Pancreas (tissue), 10 donors: ENCODE measurements around the gene B2M. TPM values are rescaled to one million over a fixed set of nuclear protein-coding genes. Genes with fewer than 3 reads are reported as not detected.

ENCODE experiments used
- ATAC-seq, 4 donors: fragments of 200-7000 bp; cut with Tn5 transposase; one replicate each; pipeline versions ENCODE4 v1.8.0 to v1.9.1; 2020; ENCODE audit warnings: mild to moderate bottlenecking in 4 of 4, moderate library complexity in 4 of 4
- DNase-seq, 6 donors: peaks; one replicate each; pipeline ENCODE4 v3.0.0-alpha.2; 2020
- FAIRE-seq: peaks from 2 replicates; lab custom pipeline; 2012; peaks lifted over from hg19 to GRCh38; lab: Jason Lieb, UNC
- H3K27ac ChIP-seq, 4 donors: fragments of 200-600 bp; sonication (generic); 1 replicate in 3 of 4; 2 replicates in 1 of 4; pipeline versions ENCODE4 v1.5.0 to v1.8.0; 2020
- H3K27me3 ChIP-seq, 4 donors: fragments of 200-600 bp; one replicate each; pipeline ENCODE4 v1.8.0; 2021
- H3K36me3 ChIP-seq, 3 donors: fragments of 200-600 bp; sonication (generic) in 1 of 3; one replicate each; pipeline versions ENCODE4 v1.5.0 to v1.8.0; 2020 to 2021
- H3K4me1 ChIP-seq, 3 donors: fragments of 200-600 bp; one replicate each; pipeline ENCODE4 v1.8.0; 2021
- H3K4me3 ChIP-seq, 4 donors: fragments of 200-600 bp; sonication (generic) in 2 of 4; one replicate each; pipeline versions ENCODE4 v1.5.0 to v1.8.0; 2020 to 2021
- H3K9me3 ChIP-seq, 4 donors: fragments of 200-600 bp; one replicate each; pipeline ENCODE4 v1.8.0; 2021
- CTCF ChIP-seq, 4 donors: fragments of 200-600 bp; sonication (generic) in 3 of 4; IDR thresholded peaks; one replicate each; pipeline versions ENCODE4 v1.5.0 to v1.8.0; 2021; ENCODE audit warnings: antibody characterized with exemption in 4 of 4
- WGBS, 2 donors: extraction: QIAGEN DNeasy Blood & Tissue Kit; methylation state at CpG; one replicate each; pipeline ENCODE4 v1.1.7; 2013; 5-methylcytosine and 5-hydroxymethylcytosine counted together
- intact Hi-C, 3 donors: fragments of 100-400 bp; cut with DNase I; formaldehyde crosslinking; loops; one replicate each; pipeline versions ENCODE4 v1.11.1 to v1.14.2; 2022
- polyA plus RNA-seq, 2 donors: library from polyadenylated mRNA; stranded (reverse); fragments of 200-250 nt; gene quantifications; one replicate each; pipeline ENCODE4 v1.2.3, GENCODE V29; 2013
- total RNA-seq, 6 donors: library from RNA; stranded (reverse); fragmentation: NEBNext Ultra II Directional in 4 of 6; extraction: Animal tissue kit (Norgen Biotek cat#: 25700) in 4 of 6; gene quantifications; one replicate each; pipeline versions ENCODE4 v1.2.1 to v1.2.4, GENCODE V29; 2021 to 2023
- donor health status: healthy with polysubstance abuse.
- donor health status: DM: no; HTN: no; CAD: no; lungs with moderate emphysema.
- donor health status: DM: no; HTN: no; CAD: no.
- donor health status: control.
- donor health status: control.
- donor health status: Bipolar disorder and iron deficiency.
- donor health status: DM: yes; HTN: yes; CAD: no.
- donor health status: DM: no; HTN: no; CAD: no.
- donor health status: DM: no; HTN: no; CAD: no.
- donor health status: DM: yes; HTN: yes; CAD: no.

Gene B2M
- total and polyA plus RNA-seq, 8 donors: 209 to 1,305 (median 447) TPM

DNA sequence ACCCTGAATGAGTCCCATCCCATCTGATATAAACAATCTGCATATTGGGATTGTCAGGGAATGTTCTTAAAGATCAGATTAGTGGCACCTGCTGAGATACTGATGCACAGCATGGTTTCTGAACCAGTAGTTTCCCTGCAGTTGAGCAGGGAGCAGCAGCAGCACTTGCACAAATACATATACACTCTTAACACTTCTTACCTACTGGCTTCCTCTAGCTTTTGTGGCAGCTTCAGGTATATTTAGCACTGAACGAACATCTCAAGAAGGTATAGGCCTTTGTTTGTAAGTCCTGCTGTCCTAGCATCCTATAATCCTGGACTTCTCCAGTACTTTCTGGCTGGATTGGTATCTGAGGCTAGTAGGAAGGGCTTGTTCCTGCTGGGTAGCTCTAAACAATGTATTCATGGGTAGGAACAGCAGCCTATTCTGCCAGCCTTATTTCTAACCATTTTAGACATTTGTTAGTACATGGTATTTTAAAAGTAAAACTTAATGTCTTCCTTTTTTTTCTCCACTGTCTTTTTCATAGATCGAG is 4.5 kb downstream of the B2M start:
- H3K27ac ChIP-seq: no peak overlapping the region

GRCh38 chr15:44716983-44717602 is 5.8 kb downstream of the B2M start:
- FAIRE-seq: no peak
- intact Hi-C loops: no loop called here
- ATAC-seq: no peak
- 94 to 97% methylated on average over 2 of the region's 2 CpGs for WGBS, 2 donors
- no peaks in the 10 kb centered on the region for H3K27me3 ChIP-seq
- peaks cover 6 to 32% (median 12%) of the 10 kb centered on the region in 3 donors for H3K36me3 ChIP-seq
- peaks cover 0 to 9% (median 8%) of the 10 kb centered on the region in 3 donors for H3K4me1 ChIP-seq
- no peak for DNase-seq
- no peak for TF ChIP-seq CTCF (IDR thresholded peaks at IDR 0.05)
- H3K9me3 ChIP-seq: no peaks in the 10 kb centered on the region
- no peak overlapping the region for H3K4me3 ChIP-seq
- no peak overlapping the region for H3K27ac ChIP-seq

More for the DNA sequence above, 4.5 kb downstream of the B2M start:
- DNase-seq (no peak), ATAC-seq (no peak), FAIRE-seq (no peak)
- Histone ChIP-seq H3K36me3 (peaks cover 6 to 32% (median 12%) of the 10 kb centered on the region in 3 donors), H3K4me1 (peaks cover 0 to 9% (median 8%) of the 10 kb centered on the region in 3 donors), H3K27me3 (no peaks in the 10 kb centered on the region), H3K9me3 (no peaks in the 10 kb centered on the region), H3K4me3 (no peak overlapping the region)
- WGBS, 2 donors: 79 to 85% methylated on average over 2 of the region's 2 CpGs
- no peak for TF ChIP-seq CTCF (IDR thresholded peaks at IDR 0.05)
- intact Hi-C loops: no loop called here

GRCh38 chr15:44718180-44718926 is 7.0 kb downstream of the B2M start:
- H3K4me1 ChIP-seq: peaks cover 0 to 8% (median 0%) of the 10 kb centered on the region in 3 donors
- H3K27me3 ChIP-seq: no peaks in the 10 kb centered on the region
- H3K4me3 ChIP-seq: no peak overlapping the region
- ATAC-seq (no peak), FAIRE-seq (no peak), DNase-seq (no peak)
- H3K27ac ChIP-seq: no peak overlapping the region
- whole genome bisulfite sequencing, 2 donors: 66 to 70% methylated on average over 4 of the region's 4 CpGs
- peaks cover 6 to 32% (median 12%) of the 10 kb centered on the region in 3 donors for H3K36me3 ChIP-seq
- no peak for TF ChIP-seq CTCF (IDR thresholded peaks at IDR 0.05)
- intact Hi-C loops: no loop called here
- no peaks in the 10 kb centered on the region for H3K9me3 ChIP-seq

DNA sequence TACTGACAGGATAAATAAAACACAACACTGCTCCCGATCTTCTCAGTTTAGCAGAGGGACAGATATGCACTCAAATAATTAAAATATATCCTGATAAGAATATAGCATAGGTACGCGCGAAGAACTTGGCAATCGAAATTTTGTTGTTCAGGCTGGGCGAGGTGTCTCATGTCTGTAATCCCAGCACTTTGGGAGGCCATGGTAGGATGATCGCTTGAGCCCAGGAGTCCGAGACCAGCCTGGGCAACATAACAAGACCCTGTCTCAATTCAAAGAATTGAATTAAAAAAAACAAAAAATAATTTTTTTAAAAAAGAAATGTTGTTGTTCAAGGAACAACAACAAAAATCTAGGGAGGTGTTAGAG is 7.6 kb downstream of the B2M start:
- no peak overlapping the region for H3K27ac ChIP-seq
- FAIRE-seq (no peak), DNase-seq (no peak), ATAC-seq (no peak)
- intact Hi-C loops: no loop called here
- TF ChIP-seq CTCF (IDR thresholded peaks at IDR 0.05): no peak
- peaks cover 6 to 32% (median 12%) of the 10 kb centered on the region in 3 donors for H3K36me3 ChIP-seq
- 88 to 90% methylated on average over 8 of the region's 8 CpGs for WGBS, 2 donors
- peaks cover 0 to 7% (median 0%) of the 10 kb centered on the region in 3 donors for H3K4me1 ChIP-seq
- no peaks in the 10 kb centered on the region for H3K27me3 ChIP-seq
- H3K9me3 ChIP-seq: no peaks in the 10 kb centered on the region
- H3K4me3 ChIP-seq: no peak overlapping the region
